ENCODE data around the gene ZSCAN22. TPM values are rescaled to one million over a fixed set of nuclear protein-coding genes. Genes with fewer than 3 reads are reported as not detected.
A peak's percentile ranks its signal among the peaks of the same experiment; 100 is the strongest.

The ZSCAN22 gene
- total and polyA plus RNA-seq, 2 of the 13 experiments (the other 11 are each of a cell fraction or from before 2014, with no cell fraction given): 2.5 to 3.5 TPM

DNA sequence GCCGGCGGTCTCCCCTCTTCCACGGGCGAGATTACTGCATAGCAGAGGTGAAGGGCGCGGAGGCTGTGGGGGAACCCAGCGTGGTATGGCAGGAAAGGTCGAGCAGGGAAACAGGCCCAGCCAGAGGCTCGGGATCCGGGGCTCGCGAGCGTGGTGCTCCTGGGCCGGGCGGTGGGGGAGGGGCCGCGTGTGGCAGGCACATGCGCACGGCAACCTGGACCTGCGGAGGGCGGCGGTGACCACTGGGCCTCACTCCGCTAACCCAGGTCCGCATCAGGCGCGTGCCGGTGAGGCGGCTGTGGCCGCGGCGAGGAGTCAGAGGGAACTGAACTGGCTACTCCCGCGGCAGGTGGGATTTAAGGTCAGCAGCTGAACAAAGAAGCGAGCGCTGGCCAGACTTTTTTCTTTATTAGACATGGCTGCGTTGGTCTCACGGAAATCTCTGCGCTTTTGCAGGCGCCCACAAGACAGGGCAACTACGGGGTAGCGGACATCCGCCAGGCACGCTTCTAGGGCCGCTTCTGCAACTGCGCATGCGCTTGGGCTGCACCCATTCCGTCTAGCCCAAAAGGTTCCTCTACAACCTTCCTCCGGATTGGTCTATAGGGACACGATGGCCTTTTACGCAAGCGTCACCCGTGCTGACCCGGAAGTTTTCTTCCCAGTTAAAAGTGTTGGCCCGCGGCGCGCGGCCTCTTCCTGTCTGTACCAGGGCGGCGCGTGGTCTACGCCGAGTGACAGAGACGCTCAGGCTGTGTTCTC, 60.0 kb downstream of the ZSCAN22 start, which contains the start of gene RPS5 (continued):
- TF ChIP-seq, protein P1, sequence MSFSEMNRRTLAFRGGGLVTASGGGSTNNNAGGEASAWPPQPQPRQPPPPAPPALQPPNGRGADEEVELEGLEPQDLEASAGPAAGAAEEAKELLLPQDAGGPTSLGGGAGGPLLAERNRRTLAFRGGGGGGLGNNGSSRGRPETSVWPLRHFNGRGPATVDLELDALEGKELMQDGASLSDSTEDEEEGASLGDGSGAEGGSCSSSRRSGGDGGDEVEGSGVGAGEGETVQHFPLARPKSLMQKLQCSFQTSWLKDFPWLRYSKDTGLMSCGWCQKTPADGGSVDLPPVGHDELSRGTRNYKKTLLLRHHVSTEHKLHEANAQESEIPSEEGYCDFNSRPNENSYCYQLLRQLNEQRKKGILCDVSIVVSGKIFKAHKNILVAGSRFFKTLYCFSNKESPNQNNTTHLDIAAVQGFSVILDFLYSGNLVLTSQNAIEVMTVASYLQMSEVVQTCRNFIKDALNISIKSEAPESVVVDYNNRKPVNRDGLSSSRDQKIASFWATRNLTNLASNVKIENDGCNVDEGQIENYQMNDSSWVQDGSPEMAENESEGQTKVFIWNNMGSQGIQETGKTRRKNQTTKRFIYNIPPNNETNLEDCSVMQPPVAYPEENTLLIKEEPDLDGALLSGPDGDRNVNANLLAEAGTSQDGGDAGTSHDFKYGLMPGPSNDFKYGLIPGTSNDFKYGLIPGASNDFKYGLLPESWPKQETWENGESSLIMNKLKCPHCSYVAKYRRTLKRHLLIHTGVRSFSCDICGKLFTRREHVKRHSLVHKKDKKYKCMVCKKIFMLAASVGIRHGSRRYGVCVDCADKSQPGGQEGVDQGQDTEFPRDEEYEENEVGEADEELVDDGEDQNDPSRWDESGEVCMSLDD (CRISPR knock-in tag; IDR thresholded peaks at IDR 0.05; ENCODE audit: borderline replicate concordance): no peak
- TF ChIP-seq ZNF652 (CRISPR knock-in tag; IDR thresholded peaks at IDR 0.05; ENCODE audit: borderline replicate concordance, low read depth) (no peak; the same call in 1 of the 2 replicates), ZNF260 (CRISPR knock-in tag; IDR thresholded peaks at IDR 0.05; ENCODE audit: borderline replicate concordance, low read depth) (no peak), IRF2 (CRISPR knock-in tag; IDR thresholded peaks at IDR 0.05) (peak; percentile 87), ZC3H4 (CRISPR knock-in tag; IDR thresholded peaks at IDR 0.05; ENCODE audit: borderline replicate concordance) (peak; percentile 95; the same call in 1 of the 2 replicates), KDM5A (IDR thresholded peaks at IDR 0.05; ENCODE audit: borderline replicate concordance, low read length) (no peak; the same call in 1 of the 2 replicates), ZNF251 (CRISPR knock-in tag; IDR thresholded peaks at IDR 0.05) (0 out of 2 replicates have a peak, but pooled peaks have one; percentile 20), RBAK (CRISPR knock-in tag; IDR thresholded peaks at IDR 0.05) (no peak), ZNF883 (CRISPR knock-in tag; IDR thresholded peaks at IDR 0.05; ENCODE audit: not compliant biosample characterization) (peak; percentile 71), ATF7 (IDR thresholded peaks at IDR 0.05) (no peak), ATF7 (CRISPR knock-in tag; IDR thresholded peaks at IDR 0.05) (no peak), REPIN1 (CRISPR knock-in tag; IDR thresholded peaks at IDR 0.05; ENCODE audit: borderline replicate concordance, low read depth) (peak; percentile 67; the same call in 1 of the 2 replicates), TEAD2 (CRISPR knock-in tag; IDR thresholded peaks at IDR 0.05) (no peak), NPAS2 (CRISPR knock-in tag; IDR thresholded peaks at IDR 0.05; ENCODE audit: borderline replicate concordance) (no peak), MED13 (CRISPR knock-in tag; IDR thresholded peaks at IDR 0.05) (no peak; the same call in 1 of the 2 replicates), PHF20 (CRISPR knock-in tag; IDR thresholded peaks at IDR 0.05) (peak; percentile 80), NFIB (CRISPR knock-in tag; IDR thresholded peaks at IDR 0.05; ENCODE audit: borderline replicate concordance) (no peak)
- TF ChIP-seq, protein P2, sequence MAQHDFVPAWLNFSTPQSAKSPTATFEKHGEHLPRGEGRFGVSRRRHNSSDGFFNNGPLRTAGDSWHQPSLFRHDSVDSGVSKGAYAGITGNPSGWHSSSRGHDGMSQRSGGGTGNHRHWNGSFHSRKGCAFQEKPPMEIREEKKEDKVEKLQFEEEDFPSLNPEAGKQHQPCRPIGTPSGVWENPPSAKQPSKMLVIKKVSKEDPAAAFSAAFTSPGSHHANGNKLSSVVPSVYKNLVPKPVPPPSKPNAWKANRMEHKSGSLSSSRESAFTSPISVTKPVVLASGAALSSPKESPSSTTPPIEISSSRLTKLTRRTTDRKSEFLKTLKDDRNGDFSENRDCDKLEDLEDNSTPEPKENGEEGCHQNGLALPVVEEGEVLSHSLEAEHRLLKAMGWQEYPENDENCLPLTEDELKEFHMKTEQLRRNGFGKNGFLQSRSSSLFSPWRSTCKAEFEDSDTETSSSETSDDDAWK (CRISPR knock-in tag; IDR thresholded peaks at IDR 0.05): no peak
- TF ChIP-seq, protein P3, sequence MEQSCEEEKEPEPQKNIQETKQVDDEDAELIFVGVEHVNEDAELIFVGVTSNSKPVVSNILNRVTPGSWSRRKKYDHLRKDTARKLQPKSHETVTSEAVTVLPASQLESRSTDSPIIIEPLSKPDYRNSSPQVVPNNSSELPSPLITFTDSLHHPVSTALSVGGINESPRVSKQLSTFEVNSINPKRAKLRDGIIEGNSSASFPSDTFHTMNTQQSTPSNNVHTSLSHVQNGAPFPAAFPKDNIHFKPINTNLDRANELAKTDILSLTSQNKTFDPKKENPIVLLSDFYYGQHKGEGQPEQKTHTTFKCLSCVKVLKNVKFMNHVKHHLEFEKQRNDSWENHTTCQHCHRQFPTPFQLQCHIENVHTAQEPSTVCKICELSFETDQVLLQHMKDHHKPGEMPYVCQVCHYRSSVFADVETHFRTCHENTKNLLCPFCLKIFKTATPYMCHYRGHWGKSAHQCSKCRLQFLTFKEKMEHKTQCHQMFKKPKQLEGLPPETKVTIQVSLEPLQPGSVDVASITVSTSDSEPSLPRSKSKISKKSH (CRISPR knock-in tag; IDR thresholded peaks at IDR 0.05; ENCODE audit: borderline replicate concordance): no peak; the same call in 1 of the 2 replicates
- TF ChIP-seq, protein P4, sequence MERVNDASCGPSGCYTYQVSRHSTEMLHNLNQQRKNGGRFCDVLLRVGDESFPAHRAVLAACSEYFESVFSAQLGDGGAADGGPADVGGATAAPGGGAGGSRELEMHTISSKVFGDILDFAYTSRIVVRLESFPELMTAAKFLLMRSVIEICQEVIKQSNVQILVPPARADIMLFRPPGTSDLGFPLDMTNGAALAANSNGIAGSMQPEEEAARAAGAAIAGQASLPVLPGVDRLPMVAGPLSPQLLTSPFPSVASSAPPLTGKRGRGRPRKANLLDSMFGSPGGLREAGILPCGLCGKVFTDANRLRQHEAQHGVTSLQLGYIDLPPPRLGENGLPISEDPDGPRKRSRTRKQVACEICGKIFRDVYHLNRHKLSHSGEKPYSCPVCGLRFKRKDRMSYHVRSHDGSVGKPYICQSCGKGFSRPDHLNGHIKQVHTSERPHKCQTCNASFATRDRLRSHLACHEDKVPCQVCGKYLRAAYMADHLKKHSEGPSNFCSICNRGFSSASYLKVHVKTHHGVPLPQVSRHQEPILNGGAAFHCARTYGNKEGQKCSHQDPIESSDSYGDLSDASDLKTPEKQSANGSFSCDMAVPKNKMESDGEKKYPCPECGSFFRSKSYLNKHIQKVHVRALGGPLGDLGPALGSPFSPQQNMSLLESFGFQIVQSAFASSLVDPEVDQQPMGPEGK (CRISPR knock-in tag; IDR thresholded peaks at IDR 0.05): 0 out of 2 replicates have a peak, but pooled peaks have one; percentile 4
- TF ChIP-seq, protein P5, sequence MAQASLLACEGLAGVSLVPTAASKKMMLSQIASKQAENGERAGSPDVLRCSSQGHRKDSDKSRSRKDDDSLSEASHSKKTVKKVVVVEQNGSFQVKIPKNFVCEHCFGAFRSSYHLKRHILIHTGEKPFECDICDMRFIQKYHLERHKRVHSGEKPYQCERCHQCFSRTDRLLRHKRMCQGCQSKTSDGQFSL (CRISPR knock-in tag; IDR thresholded peaks at IDR 0.05): peak; percentile 42; the same call in 1 of the 2 replicates
